ENCODE results near the gene PGPEP1. TPM values are rescaled to one million over a fixed set of nuclear protein-coding genes. Genes with fewer than 3 reads are reported as not detected.
"Not testable (repeated sequence)": the region's sequence is repeated elsewhere in the genome, so short reads cannot be mapped to it uniquely, and the experiment has no call there.

Gene PGPEP1
- total and polyA plus RNA-seq, 3 donors from 2014 or later, result 10.8 to 16.2 (median 12.4) TPM

GRCh38 chr19:18351544-18351943 lies 11.1 kb downstream of the PGPEP1 start:
- Histone ChIP-seq H3K9me3 (no peaks in the 10 kb centered on the region), H3K27me3 (no peaks in the 10 kb centered on the region), H3K36me3 (ENCODE audit: low read depth, missing control alignments) (no peaks in the 10 kb centered on the region), H3K27ac (no peak overlapping the region), H3K4me1 (no peaks in the 10 kb centered on the region), H3K4me3 (no peak overlapping the region)
- DNase-seq, result no peak
- TF ChIP-seq CTCF (IDR thresholded peaks at IDR 0.05), result no peak
- no peak for TF ChIP-seq POLR2A (IDR thresholded peaks at IDR 0.05)
- intact Hi-C loops (cut with DNase I; ENCODE audit: low total_unique reads), result no loop called here
- WGBS, 2 donors, result 88 to 89% methylated on average over 7 of the region's 7 CpGs

GRCh38 chr19:18353378-18354005 lies 13.1 kb downstream of the PGPEP1 start:
- no peaks in the 10 kb centered on the region for H3K9me3 ChIP-seq
- 93 to 96% methylated on average over 8 of the region's 8 CpGs for WGBS, 2 donors
- H3K27me3 ChIP-seq, result no peaks in the 10 kb centered on the region
- no peak overlapping the region for H3K27ac ChIP-seq
- no peak for DNase-seq
- no peaks in the 10 kb centered on the region for H3K4me1 ChIP-seq
- no peak for TF ChIP-seq POLR2A (IDR thresholded peaks at IDR 0.05)
- TF ChIP-seq CTCF (IDR thresholded peaks at IDR 0.05), result no peak
- no peaks in the 10 kb centered on the region for H3K36me3 ChIP-seq (ENCODE audit: low read depth, missing control alignments)
- intact Hi-C loops (cut with DNase I; ENCODE audit: low total_unique reads), result no loop called here
- H3K4me3 ChIP-seq, result no peak overlapping the region

GRCh38 chr19:18354743-18355142 lies 14.3 kb downstream of the PGPEP1 start:
- 94 to 96% methylated on average over 7 of the region's 7 CpGs for WGBS, 2 donors
- H3K27me3 ChIP-seq; H3K4me1 ChIP-seq; DNase-seq; intact Hi-C loops (cut with DNase I; ENCODE audit: low total_unique reads); H3K27ac ChIP-seq; H3K9me3 ChIP-seq; H3K36me3 ChIP-seq (ENCODE audit: low read depth, missing control alignments); H3K4me3 ChIP-seq: not testable (repeated sequence)

GRCh38 chr19:18357041-18357440 lies 16.6 kb downstream of the PGPEP1 start:
- TF ChIP-seq POLR2A (IDR thresholded peaks at IDR 0.05) (no peak), CTCF (IDR thresholded peaks at IDR 0.05) (no peak)
- Histone ChIP-seq H3K4me1 (no peaks in the 10 kb centered on the region), H3K9me3 (no peaks in the 10 kb centered on the region), H3K27ac (no peak overlapping the region), H3K27me3 (no peaks in the 10 kb centered on the region), H3K36me3 (ENCODE audit: low read depth, missing control alignments) (no peaks in the 10 kb centered on the region), H3K4me3 (no peak overlapping the region)
- intact Hi-C loops (cut with DNase I; ENCODE audit: low total_unique reads), result no loop called here
- WGBS, 2 donors, result 88 to 95% methylated on average over 3 of the region's 3 CpGs
- DNase-seq, result no peak

- Histone ChIP-seq H3K4me1 (peaks cover 26% of the 10 kb centered on the region), H3K27ac (no peak overlapping the region), H3K27me3 (no peaks in the 10 kb centered on the region), H3K4me3 (no peak overlapping the region), H3K36me3 (ENCODE audit: low read depth, missing control alignments) (no peaks in the 10 kb centered on the region), H3K9me3 (no peaks in the 10 kb centered on the region)
- DNase-seq, result no peak
- intact Hi-C loops (cut with DNase I; ENCODE audit: low total_unique reads), result no loop called here
- no peak for TF ChIP-seq POLR2A (IDR thresholded peaks at IDR 0.05)
- no peak for TF ChIP-seq CTCF (IDR thresholded peaks at IDR 0.05)
- WGBS, 2 donors, result 89 to 95% methylated on average over 8 of the region's 8 CpGs
Measured at GRCh38 chr19:18361646-18362045, 21.2 kb downstream of the PGPEP1 start.

All from testis (tissue), 3 donors.